SIG-M5 treated with dmso at 0.1 percent for 504 hours (cell line): ENCODE data around the gene TK2.
"Not testable (repeated sequence)": the region's sequence is repeated elsewhere in the genome, so short reads cannot be mapped to it uniquely, and the experiment has no call there.

ENCODE experiments used
- DNase-seq: peaks from one replicate; lab custom pipeline; 2025; ENCODE audit not compliant: unreplicated experiment; lab: John Stamatoyannopoulos, UW

Gene TK2

DNA sequence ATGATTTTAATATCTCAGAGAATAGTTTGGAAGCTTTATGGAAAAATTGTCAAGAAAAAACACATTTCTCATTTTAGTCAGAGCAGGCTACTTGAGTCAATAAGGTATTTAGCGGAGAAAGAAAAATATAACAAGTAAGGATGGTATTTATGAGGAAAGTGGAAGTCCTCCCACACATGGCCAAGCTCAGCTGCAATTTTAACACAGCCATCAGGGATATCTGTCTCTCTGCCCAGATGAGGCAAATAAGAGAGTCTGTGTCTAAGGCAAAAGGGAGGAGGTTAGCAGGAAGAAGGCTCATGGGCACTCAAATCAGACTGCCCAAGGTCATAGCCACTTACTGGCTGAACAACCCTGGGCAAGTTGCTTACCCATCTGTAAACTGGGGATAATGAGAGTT is 24.2 kb upstream of the TK2 start:
- no peak for DNase-seq

DNA sequence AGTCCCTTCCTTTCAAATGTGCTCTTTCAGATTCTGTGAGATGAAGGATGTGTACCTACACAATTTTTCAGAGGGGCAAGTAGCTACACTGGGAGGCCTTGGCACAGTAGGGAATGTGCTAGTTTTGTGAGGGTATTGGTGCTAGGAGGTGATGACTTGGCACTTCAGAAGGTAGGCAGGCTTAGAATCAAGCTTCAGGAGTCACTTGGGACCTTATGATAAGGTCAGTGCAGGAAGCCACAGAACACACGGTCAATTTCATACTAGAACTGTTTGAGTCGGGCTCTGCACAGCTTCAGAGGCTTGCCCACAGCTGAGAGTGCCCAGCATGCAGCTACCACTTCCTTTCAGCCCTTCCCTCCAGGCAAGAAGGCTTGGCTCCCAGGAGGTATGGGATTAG is 22.4 kb upstream of the TK2 start:
- DNase-seq: no peak

DNA sequence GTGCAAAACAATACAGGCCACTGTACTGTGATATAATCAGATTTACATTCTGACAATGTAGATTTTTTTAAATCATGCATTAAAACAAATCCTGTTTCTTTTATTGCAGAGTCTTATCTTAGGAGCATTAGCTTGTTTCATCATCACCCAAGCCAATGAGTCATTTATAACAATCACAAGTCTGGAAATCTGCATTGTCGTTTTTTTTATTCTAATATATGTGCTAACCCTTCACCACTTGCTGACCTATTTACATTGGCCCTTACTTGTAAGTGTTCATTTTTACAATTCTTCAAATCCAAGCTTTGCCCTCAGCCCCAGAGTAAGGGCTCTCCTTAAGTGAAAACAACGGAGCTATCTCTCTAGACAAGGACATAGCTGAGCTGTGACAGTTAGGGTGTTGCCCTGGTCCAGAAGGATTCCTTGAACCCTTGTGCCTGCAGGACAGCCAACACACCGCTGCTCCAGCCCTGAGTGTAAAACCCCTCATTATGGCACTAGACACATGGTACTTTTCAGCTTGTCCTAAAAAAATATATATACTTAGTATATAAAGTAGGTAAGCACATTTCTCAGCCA is 20.0 kb upstream of the TK2 start:
- no peak for DNase-seq

DNA sequence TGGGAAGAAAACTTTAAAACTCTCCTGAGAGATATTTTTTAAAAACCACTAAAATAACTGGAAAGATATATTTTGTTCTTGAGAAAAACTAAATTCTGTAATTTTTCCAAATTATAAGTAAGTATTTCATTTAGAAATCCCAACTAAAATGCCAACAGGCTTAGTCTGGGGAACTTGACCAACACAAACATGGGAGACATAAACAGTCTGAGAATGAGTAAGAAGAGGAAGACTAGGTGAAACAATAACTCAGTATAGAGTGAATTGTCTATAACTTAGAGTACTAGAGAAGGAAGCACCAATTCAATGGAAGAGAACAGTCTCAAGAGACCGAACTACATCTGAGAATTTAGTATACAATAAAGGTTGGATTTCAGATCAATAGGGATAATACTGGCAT is 19.2 kb upstream of the TK2 start:
- DNase-seq: no peak

DNA sequence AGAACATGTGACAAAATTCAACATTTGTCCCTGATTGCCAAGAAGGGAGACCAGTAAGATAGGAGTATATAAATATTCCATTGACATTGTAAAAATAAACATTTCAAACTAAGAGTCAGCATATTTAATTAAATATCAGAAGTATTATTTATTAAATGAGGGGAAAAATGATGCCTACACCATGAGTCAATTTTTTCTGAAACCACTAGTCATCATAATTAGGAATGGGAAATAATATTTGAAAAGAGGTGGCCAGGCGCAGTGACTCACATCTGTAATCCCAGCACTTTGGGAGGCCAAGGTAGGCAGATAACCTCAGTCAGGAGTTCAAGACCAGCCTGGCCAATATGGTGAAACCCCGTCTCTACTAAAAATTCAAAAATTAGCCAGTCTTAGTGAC is 18.4 kb upstream of the TK2 start:
- DNase-seq: no peak

DNA sequence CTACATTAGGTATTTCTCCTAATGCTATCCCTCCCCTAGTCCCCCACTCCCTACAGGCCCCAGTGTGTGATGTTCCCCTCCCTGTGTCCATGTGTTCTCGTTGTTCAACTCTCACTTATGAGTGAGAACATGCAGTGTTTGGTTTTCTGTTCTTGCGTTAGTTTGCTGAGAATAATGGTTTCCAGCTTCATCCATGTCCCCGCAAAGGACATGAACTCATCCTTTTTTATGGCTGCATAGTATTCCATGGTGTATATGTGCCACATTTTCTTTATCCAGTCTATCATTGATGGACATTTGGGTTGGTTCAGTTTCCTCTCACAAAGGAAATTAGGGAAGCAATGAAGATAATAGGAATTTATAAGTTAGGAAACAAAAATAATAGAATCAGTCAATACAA is 17.3 kb upstream of the TK2 start:
- not testable (repeated sequence) for DNase-seq

DNA sequence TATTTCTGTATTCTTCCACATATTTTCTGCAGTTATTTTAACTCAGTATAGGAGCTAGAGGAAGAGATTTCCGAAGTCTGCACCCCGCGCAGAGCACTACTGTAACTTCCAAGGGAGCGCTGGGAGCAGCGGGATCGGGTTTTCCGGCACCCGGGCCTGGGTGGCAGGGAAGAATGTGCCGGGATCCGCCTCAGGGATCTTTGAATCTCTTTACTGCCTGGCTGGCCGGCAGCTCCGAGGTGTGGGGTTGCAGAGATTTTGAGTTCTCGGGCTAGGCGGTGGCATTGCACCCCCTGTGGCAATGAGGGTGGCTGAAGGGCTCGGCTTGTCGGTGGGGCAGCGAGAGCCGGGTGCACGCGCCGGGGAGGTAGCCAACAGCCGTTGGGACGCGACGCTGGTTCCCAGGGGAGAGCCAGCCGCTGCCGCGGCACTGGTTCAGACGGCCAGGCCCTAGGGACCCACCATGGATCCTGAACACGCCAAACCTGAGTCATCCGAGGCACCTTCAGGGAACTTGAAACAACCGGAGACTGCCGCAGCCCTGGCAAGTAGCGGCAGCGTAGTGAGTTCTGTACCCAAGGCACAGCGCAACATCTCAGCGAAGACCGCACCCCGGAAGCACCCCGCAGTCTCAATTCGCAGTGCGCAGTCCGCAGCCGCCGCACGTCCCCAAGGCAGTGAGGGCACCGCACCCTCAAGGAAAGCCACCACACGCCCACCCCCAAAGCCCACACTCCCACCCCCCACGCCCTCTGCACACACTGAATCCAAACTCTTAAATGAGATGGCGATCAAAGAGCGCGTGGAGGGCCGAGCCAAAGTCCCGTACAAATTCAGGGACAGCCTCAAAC is 16.4 kb upstream of the TK2 start, which contains the start of gene CMTM1:
Gene CMTM1 (plus strand): TSS at position 389 of the 851 bp plus-strand sequence. CDS start 75 bp downstream, at position 464.
- no peak for DNase-seq

DNA sequence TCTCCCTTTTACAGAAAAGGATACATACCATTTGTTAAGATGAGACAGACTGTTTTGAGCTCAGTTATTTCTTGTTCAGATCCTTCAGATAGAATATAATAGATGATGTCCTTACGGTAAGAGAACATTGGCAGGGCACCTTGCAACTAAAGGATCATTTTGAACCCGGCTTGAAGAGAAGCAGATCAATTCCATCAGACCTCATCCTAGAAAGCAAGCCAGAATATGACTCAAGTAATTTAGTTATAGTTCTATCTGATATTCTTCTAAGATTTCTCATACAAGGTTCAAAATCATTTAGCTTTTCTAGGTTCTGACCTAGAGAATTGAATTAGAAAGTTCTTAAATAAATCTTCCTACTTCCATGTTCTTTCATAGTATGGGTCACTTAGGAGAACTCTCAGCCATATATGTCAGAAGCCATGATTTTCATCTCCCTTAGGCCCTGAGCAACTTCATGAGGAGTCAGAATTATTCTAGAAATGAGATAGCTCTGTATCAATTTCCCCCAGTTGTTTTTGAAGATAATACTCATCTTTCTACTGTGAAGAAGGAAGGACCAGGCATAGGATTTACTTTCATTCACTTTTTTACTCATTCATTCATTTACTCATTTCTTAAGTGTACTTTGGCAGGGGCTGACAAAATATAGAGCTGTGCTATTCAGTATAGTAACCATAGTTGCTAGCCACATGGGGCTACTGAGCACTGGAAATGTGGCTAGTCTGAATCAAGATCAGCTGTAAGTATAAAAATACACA is 13.8 kb upstream of the TK2 start:
- DNase-seq: no peak

DNA sequence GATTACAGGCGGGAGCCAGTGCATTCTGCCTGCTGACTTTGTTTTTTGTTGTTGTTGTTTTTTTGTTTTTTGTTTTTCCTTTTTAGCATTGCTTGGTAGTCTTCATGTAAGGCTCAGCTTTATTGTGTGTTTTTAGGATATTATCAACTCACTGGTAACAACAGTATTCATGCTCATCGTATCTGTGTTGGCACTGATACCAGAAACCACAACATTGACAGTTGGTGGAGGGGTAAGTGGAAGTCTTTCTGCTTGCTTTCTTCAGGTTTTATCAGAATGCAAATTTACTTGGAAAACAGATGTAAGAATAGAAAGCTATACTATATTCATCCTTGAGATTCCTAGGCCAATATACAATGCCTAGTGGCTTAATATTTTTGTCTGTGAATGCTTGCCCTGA is 13.1 kb upstream of the TK2 start:
- no peak for DNase-seq

DNA sequence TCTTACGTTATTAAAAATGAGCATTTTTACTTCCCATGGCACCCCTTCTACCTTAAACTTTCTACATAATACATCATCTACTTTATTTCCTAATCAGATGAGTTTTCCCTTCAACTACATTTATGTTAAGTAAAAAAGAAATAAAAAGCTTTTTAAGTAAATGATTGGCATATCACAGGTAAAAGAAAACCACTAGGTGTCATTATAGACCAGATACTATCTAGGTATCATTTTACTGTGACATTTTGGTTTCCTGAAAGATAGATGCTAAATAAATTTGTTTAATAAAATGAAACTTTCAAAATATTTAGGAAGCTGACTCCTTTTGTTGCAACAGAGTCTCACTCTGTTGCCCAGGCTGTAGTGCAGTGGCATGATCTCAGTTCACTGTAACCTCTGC is 12.5 kb upstream of the TK2 start:
- DNase-seq: no peak

DNA sequence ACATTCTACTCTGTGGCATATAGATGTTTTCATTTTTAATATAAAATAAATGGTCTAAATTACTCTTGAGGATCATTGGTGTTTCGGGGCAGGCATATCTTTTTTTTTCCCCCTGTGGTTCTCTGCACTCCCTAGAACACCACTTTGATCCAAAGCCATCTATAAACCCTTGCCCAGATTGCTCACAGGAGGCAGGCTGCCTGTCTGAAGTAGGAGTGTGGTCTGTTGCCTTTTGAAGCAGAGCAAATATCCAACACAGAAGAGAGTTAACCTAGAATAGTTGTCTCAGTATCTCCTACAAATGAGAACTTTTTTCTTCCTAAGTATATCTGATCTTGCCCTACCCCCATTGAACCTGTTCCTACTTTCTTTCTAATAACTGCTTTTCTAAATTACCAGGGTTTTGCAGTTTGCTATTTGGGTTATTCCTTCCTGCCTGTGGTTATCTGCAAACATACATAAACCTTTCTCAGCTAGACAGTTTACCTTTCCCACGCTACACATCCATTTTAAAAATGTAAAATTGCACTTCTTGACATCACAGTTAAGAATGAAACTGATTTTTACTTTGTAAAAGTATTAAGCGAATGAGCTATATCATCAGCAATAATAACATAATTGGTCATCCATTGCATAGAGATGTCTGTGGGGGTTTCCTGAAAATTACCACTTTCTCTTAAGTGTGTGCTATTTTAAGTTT is 11.6 kb upstream of the TK2 start:
- no peak for DNase-seq

DNA sequence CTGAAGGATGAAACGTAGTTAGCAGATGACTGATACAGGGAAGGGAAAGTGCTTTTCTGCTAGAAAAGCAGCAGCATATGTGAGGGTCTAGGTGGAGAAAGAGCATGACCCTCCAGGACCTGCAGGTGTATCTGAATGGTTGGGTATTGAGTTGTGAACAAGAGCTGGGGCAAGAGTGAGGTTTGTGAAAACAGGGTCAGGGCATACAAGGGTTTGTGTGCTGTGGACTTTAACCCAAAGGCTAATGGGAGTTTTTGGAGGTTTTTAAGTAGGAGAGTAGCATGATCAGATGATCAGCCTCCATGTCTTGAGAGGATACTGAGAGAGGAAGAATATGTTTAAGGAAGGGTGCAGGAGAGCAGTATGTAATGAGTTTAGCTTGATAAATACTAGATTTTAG is 10.2 kb upstream of the TK2 start:
- no peak for DNase-seq

DNA sequence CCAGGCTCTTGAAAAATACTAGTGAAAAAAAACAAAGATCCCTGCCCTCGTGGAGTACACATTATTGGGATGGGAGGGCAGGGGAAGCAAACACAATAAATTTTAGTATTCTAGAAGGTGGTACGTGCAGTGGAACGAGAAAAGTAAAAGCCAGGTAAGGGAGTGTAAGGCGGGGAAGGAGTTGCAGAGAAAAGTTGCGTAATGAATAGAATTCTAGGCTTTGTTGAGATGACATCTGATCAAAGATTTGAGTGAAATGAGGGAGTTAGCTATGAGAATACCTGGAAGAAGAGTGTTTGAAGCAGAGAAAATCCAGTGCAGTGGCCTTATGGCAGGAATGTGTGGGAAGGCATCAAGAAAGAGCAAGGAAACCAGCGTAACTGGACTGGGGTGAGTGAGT is 4.6 kb upstream of the TK2 start:
- no peak for DNase-seq

DNA sequence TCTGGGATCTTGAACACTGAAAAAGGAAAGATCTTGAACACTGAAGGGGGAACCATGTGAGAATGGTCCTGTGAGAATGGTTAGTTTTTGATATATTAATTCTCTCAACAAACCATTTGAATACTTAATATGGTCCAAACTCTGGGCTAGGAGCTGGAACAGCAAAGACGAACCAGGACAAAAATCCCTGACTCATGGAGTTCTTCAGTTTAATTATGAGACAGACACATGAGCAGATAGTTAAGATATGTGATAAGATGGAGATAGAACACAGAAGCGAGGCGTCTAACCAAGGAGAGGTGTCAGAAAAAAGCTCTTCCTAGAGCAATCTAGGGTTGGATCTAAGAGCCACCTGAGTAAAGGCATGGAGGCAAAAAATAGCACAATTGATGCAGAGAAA is 4.1 kb upstream of the TK2 start:
- no peak for DNase-seq

DNA sequence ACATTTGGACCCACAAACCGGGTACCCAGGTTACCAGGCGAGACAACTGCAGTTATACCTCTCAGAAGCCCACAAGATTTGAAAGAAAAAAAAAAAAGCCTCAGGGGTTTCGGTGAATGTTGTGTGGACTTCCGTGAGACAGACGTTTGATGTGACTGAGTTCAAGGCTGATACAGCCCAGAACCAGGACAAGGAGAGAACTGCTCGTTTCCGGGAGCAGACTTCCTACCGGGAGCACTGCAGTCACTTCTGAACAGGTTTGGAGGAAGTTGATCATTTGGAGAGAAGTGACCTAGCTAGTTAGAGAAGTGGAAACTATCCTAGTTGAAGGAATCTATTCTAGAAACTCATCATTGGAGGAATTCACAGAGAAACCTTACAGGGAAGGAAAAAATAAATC is 3.3 kb upstream of the TK2 start:
- no peak for DNase-seq

DNA sequence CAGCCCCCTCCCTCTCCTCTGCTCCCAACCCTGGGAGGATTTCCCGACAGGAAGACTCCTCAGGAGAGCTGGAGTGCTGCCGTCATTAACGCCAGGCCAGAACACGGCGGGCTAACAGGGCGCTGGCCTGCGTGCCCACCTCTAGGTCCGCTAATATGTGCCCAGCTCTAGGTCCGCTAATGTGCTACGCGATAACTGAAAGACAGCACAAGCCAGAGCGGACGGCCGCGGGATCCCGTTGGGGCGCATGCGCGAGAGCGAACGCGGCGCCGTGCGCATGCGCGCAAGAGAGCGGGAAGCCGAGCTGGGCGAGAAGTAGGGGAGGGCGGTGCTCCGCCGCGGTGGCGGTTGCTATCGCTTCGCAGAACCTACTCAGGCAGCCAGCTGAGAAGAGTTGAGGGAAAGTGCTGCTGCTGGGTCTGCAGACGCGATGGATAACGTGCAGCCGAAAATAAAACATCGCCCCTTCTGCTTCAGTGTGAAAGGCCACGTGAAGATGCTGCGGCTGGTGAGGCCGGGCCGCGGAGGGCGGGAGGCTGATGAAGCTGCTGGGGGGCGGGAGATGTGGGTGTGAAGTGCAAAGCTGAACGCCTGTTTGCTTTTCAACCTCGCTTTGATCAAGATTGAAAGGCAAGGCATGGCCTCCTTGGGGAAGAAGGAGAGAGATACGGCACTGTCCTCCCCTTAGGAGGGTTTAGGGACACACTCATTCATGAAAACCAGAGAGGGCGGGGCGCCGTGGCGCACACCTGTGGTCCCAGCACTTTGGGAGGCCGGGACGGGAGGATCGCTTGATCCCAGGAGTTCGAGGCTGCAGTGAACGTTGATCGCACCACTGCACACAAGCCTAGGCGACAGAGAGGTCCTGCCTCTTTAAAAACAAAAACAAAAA is 2.6 kb upstream of the TK2 start, which contains the start of gene CKLF:
Gene CKLF (plus strand): TSS at position 291 of the 892 bp plus-strand sequence. CDS start 140 bp downstream, at position 431.
- peak; percentile 75 for DNase-seq

DNA sequence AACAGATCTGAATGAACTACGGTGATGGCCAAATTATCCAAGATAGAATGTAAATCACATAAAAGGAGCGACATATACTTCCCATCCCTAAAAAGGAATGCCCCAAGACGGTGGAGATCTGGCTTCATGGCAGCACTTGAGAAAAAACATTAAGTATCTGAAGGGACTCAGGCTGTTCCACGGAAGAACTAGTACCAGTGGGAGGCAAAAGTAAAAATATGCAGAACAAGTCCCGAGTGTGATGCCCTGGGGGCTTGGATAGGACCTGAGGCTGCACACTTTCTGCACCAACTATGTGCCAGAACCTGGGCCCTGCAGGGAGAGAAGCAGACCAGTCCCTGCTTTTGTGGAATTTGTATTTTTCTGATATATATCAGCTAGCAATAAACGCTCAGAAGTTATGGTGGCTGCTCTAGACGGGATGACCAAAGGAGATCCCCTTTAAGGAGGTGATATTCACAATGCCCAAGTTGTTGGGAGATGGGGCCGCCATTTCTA is 1.9 kb upstream of the TK2 start:
- no peak for DNase-seq

DNA sequence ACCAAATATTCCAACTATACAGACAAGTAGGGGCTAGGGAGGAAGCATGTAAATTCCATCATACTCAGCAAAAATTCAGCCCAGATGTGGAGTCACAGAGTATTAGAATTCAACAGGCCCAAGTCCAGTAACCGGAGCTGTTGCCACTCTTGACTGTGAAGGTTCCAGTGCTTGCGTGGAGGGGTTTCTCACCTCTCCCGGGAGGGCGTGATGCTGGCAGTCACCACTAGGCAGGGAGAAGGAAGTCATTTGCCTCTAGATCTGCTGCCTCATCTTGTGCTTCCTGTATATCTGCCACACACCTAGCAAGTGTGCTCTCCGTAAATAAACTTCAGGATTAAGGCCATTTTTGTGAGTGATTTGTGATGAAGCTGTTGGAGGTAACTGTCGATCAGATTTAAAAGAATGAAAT is 1.4 kb upstream of the TK2 start:
- peak; percentile 79 for DNase-seq

DNA sequence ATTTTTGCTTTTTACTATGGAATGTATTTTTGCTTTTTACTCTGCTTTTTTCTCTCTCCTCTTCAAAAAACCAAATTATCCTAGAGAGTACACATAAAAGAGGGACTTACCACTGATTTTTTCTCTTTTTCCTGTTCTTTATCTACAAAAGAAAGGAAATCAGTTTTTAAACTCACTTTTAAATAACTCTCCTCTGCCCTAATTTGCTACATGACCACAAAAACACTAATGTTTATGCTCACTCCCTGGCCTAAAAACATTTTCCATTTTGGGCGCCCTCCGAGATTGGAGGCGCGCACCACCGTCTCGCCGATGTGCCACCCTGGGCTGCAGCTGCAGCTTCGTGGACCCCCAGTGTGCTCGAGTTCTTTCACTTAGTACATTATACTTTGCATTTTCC is 1.1 kb downstream of the TK2 start:
- no peak for DNase-seq

DNA sequence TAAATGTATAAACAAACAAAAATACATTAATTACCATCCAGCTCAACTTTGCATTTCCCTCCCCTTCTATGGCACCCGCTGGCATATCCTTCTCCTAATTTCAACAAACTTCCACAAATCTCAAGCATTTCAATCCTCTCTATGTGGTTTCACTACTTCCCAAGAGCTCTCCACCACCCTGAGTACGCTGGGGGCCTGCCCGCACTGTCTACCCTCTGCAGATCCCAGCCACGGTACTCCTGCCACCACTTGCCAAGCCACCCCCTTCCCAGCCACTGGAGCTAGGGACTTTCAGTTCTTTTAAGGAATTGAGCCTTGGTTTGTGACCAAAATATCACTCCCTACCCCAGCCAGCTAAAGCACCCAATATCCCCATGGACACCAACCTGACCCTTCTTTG is 1.9 kb downstream of the TK2 start:
- DNase-seq: no peak
